Subcutaneous adipose tissue (tissue), 4 donors: Measurements from ENCODE around the gene DDX41. TPM values are rescaled to one million over a fixed set of nuclear protein-coding genes. Genes with fewer than 3 reads are reported as not detected.

Experiments used
- CTCF ChIP-seq: fragments of 450-650 bp; IDR thresholded peaks from one replicate; pipeline ENCODE4 v1.5.1; 2016; ENCODE audit warnings: low read depth, mild to moderate bottlenecking, control low read depth, antibody characterized with exemption, moderate library complexity
- total RNA-seq, 4 donors: library from RNA; depleted of rRNA; stranded (reverse); fragments of >200 nt; gene quantifications; one replicate each; pipeline ENCODE4 v1.1.0, GENCODE V29; 2016

DDX41 gene
- total RNA-seq = 10 to 100 TPM; 63.0 to 70.4 (median 64.8) TPM

- no peak for TF ChIP-seq CTCF
Measured at GRCh38 chr5:177516601-177517568, at the start of gene DDX41. DDX41 (minus strand) TSS chr5:177516961; CDS start chr5:177516945, 16 bp downstream.

- no peak for TF ChIP-seq CTCF
Measured at GRCh38 chr5:177565046-177565445, 48.3 kb upstream of the DDX41 start.

GRCh38 chr5:177557796-177558195, 41.0 kb upstream of the DDX41 start:
- no peak for TF ChIP-seq CTCF

GRCh38 chr5:177557041-177557647, 40.4 kb upstream of the DDX41 start:
- no peak for TF ChIP-seq CTCF

GRCh38 chr5:177555665-177556064, 38.9 kb upstream of the DDX41 start:
- no peak for TF ChIP-seq CTCF

GRCh38 chr5:177555228-177555627, 38.5 kb upstream of the DDX41 start:
- no peak for TF ChIP-seq CTCF

GRCh38 chr5:177554474-177555111, 37.8 kb upstream of the DDX41 start, which contains the start of gene FAM193B:
FAM193B (minus strand) TSS chr5:177554563; CDS start chr5:177554458, 105 bp downstream.
- TF ChIP-seq CTCF = no peak
